Right lobe of liver (tissue), 4 donors: ENCODE measurements around the gene CFAP61.

Source experiments
- CTCF ChIP-seq, 4 donors: fragments of 200-600 bp in 3 of 4; fragments of 450-650 bp in 1 of 4; IDR thresholded peaks; one replicate each; pipeline versions ENCODE4 v1.5.1 to v1.8.0; 2016 to 2022; ENCODE audit warnings: antibody characterized with exemption in 4 of 4, mild to moderate bottlenecking in 2 of 4
- POLR2A ChIP-seq: fragments of 450-650 bp; IDR thresholded peaks from one replicate; pipeline ENCODE4 v1.6.1; 2017; ENCODE audit warnings: antibody characterized with exemption, mild to moderate bottlenecking
- donor health status: DM: no; HTN: no; CAD: no.
- donor health status: DM: no; HTN: no; CAD: no.
- donor health status: DM: no; HTN: yes; CAD: no.

GRCh38 chr20:20039752-20040387 lies 12.5 kb upstream of the CFAP61 start:
- TF ChIP-seq CTCF (IDR thresholded peaks at IDR 0.05), result no peak
- TF ChIP-seq POLR2A, result no peak
